Memory B cell (primary cell): Measurements from ENCODE around the gene ZBTB7C.

Source experiments
- ATAC-seq: fragments of 150-1000 bp; cut with Tn5 transposase; 2 replicates; pipeline ENCODE4 v1.10.0; 2021; ENCODE audit warnings: low read depth, mild to moderate bottlenecking, moderate library complexity
- DNase-seq, 2 donors: peaks; one replicate each; pipeline ENCODE4 v3.0.0; 2022; ENCODE audit warnings: low spot score in 2 of 2
- H3K27ac Mint-ChIP-seq: one replicate; pipeline ENCODE4 v1.8.0; 2022; ENCODE audit warnings: mild to moderate bottlenecking, moderate library complexity, mixed read lengths
- H3K27me3 Mint-ChIP-seq: one replicate; pipeline ENCODE4 v1.8.0; 2022; ENCODE audit warnings: mixed read lengths
- H3K36me3 Mint-ChIP-seq: one replicate; pipeline ENCODE4 v1.8.0; 2022; ENCODE audit warnings: mild to moderate bottlenecking, mixed read lengths
- H3K4me1 Mint-ChIP-seq: one replicate; pipeline ENCODE4 v1.8.0; 2022; ENCODE audit warnings: mixed read lengths
- H3K4me3 Mint-ChIP-seq: one replicate; pipeline ENCODE4 v1.8.0; 2022; ENCODE audit warnings: mild to moderate bottlenecking, moderate library complexity, mixed read lengths
- H3K9me3 Mint-ChIP-seq: one replicate; pipeline ENCODE4 v1.8.0; 2022; ENCODE audit warnings: mixed read lengths

Gene ZBTB7C

DNA sequence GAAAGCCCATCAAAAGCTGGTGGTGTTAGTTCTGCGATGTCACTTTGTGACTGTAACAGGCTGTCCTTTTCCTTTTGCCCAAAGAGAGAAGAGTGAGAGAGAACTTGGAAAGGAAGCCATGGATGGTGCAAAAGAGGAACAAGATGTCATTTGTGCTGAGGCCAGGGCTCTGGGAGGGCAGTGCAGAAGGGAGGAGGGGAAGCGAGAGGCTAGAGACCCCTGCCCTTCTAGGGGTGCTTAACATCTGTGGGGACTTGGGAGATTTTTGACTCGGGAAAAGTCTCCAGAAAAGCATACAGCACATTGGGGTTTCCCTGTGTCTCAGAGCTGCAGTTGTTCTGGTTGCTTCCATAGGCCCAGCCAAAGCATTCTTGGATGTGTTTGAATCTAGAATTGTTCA lies 49.6 kb downstream of the ZBTB7C start:
- no peaks in the 10 kb centered on the region for H3K4me1 Mint-ChIP-seq
- H3K9me3 Mint-ChIP-seq: no peaks in the 10 kb centered on the region
- no peak overlapping the region for H3K4me3 Mint-ChIP-seq
- H3K27me3 Mint-ChIP-seq: peaks cover 17% of the 10 kb centered on the region
- no peak for DNase-seq
- no peaks in the 10 kb centered on the region for H3K36me3 Mint-ChIP-seq
- ATAC-seq: no peak
- H3K27ac Mint-ChIP-seq: no peak overlapping the region

DNA sequence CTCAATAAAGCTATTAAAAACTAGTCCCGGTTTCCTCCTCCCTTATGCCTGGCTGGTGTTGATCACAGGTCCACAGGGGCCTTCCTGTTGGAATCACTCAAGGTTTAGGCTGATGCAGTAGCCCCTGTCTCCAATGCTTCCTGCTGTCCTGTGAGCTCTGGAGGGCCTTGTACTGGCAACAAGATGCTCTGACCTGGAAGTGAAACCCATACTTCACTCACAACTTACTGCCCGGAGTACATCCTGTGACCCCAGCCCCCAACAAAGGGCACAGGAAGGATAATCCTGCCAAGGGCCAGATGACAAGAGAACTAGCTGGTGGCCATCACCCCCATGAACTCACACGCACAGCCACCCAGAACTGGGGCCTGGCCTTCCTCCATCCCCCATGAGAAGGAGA lies 50.3 kb downstream of the ZBTB7C start:
- Mint-ChIP-seq H3K27ac (no peak overlapping the region), H3K4me1 (no peaks in the 10 kb centered on the region), H3K36me3 (no peaks in the 10 kb centered on the region), H3K27me3 (peaks cover 14% of the 10 kb centered on the region), H3K9me3 (no peaks in the 10 kb centered on the region), H3K4me3 (no peak overlapping the region)
- ATAC-seq: no peak
- DNase-seq: no peak

- Mint-ChIP-seq H3K36me3 (no peaks in the 10 kb centered on the region), H3K9me3 (no peaks in the 10 kb centered on the region), H3K27ac (no peak overlapping the region), H3K4me1 (no peaks in the 10 kb centered on the region), H3K27me3 (peaks cover 16% of the 10 kb centered on the region), H3K4me3 (no peak overlapping the region)
- DNase-seq (no peak), ATAC-seq (no peak)
These were observed 52.1 kb downstream of the ZBTB7C start for GRCh38 chr18:48356909-48357631.

- no peak for ATAC-seq
- Mint-ChIP-seq H3K36me3 (no peaks in the 10 kb centered on the region), H3K27me3 (peaks cover 16% of the 10 kb centered on the region), H3K4me3 (no peak overlapping the region), H3K27ac (no peak overlapping the region), H3K4me1 (no peaks in the 10 kb centered on the region), H3K9me3 (no peaks in the 10 kb centered on the region)
- DNase-seq: no peak
These were observed 52.9 kb downstream of the ZBTB7C start for GRCh38 chr18:48356151-48356745.

GRCh38 chr18:48355276-48356115 lies 53.7 kb downstream of the ZBTB7C start:
- Mint-ChIP-seq H3K4me3 (no peak overlapping the region), H3K4me1 (no peaks in the 10 kb centered on the region), H3K9me3 (no peaks in the 10 kb centered on the region), H3K27me3 (peaks cover 12% of the 10 kb centered on the region), H3K36me3 (no peaks in the 10 kb centered on the region), H3K27ac (no peak overlapping the region)
- ATAC-seq: no peak
- no peak for DNase-seq

- no peaks in the 10 kb centered on the region for H3K36me3 Mint-ChIP-seq
- no peak for DNase-seq
- no peak overlapping the region for H3K27ac Mint-ChIP-seq
- H3K27me3 Mint-ChIP-seq: peaks cover 8% of the 10 kb centered on the region
- H3K4me1 Mint-ChIP-seq: no peaks in the 10 kb centered on the region
- no peak for ATAC-seq
- no peaks in the 10 kb centered on the region for H3K9me3 Mint-ChIP-seq
- no peak overlapping the region for H3K4me3 Mint-ChIP-seq
These were observed 54.4 kb downstream of the ZBTB7C start for GRCh38 chr18:48354746-48355260.

DNA sequence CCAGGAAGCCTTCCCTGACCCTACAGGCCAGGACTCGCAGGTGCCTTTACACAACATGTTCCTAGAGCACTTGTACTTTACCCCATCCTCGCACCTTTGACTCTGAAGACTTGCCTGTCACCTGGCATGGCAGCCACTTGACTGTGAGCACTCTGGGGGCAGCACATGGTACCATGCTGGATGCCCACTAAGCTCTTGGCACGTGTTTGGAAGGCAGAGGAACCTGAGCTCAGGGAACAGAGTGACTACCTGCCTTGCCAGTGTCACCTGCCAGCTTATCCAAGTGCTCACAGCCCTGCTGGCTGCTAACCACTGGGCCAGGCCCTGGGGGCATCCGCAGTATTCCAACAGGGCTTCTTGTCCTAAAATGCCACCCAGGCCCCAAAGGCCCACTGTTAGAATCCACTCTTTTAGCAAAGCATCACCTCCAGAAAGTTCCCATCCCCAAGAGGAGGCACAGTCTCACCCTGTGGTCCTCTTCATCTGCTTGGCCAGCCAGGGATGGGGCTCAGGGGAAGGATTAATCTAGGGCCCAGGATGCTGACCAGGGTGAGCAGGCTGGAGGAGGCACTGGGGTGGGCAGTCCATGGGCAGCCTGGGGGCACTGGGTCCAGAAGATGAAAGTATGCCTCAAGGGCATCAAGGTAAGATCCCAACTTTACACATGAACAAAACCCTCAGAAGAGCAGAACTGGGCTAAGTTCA lies 57.0 kb downstream of the ZBTB7C start:
- DNase-seq (no peak), ATAC-seq (no peak)
- Mint-ChIP-seq H3K4me3 (no peak overlapping the region), H3K27ac (no peak overlapping the region), H3K9me3 (no peaks in the 10 kb centered on the region), H3K4me1 (no peaks in the 10 kb centered on the region), H3K36me3 (no peaks in the 10 kb centered on the region), H3K27me3 (peaks cover 8% of the 10 kb centered on the region)

DNA sequence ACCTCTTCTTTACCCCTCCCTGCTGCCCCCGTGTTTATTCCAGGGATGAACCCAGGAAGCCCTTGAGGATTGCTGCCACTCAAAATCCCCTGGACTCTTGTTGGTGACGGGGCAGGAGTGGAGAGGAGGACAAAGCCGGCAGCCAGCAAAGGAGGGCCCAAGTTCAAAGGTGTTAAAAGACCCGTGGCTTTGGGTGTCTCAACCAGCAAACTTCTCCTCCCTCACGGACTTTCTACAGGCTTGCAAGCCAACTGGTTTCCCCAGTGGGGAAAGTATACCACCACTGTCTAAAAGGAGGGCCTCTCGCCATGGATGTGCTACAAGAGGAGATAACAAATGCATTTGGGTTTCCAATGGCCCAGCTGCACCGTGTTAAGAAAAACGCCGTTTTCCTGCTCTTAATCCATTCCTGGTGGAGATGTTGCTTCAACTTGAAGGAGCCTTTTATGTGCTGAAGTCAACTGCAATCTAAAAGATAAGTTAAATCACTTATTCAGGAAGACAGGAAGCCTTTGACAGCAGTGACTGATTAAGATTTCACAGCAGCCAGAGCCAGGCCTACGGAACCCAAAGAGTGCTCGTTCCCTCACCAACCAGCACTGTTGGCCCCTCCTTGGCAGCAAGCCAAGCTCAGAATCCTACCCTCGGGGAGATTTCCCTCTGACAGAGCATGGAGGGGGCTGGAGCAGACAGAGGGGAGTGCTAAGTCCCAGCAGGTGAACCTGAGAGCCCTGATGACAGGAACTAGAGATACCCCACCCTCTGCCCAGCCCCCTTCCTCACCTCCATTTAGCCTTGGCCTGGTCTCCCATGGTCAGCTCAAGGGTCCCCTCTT lies 57.8 kb downstream of the ZBTB7C start:
- ATAC-seq (no peak), DNase-seq (no peak)
- Mint-ChIP-seq H3K27me3 (peaks cover 6% of the 10 kb centered on the region), H3K36me3 (no peaks in the 10 kb centered on the region), H3K27ac (no peak overlapping the region), H3K4me3 (no peak overlapping the region), H3K9me3 (no peaks in the 10 kb centered on the region), H3K4me1 (no peaks in the 10 kb centered on the region)

DNA sequence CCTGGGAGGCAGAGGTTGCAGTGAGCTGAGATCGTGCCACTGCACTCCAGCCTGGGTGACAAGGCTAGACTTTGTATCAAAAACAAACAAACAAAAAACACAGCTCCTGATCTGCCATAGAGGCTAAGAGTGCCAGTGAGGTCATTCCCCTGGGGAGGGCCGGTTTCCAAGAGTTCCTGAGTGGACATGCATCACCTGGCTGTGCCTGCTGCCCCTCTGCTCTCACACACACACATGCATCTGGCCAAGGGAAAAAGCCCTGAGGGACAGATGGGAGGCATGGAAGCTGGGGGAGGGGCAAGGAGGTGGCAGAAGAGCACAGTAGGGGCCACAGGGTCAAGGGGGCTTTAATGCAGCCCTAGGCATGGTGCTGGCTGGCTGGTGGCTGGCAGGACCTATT lies 60.4 kb downstream of the ZBTB7C start:
- H3K27me3 Mint-ChIP-seq: peaks cover 4% of the 10 kb centered on the region
- DNase-seq (no peak), ATAC-seq (no peak)
- no peaks in the 10 kb centered on the region for H3K9me3 Mint-ChIP-seq
- H3K27ac Mint-ChIP-seq: no peak overlapping the region
- no peaks in the 10 kb centered on the region for H3K36me3 Mint-ChIP-seq
- no peaks in the 10 kb centered on the region for H3K4me1 Mint-ChIP-seq
- H3K4me3 Mint-ChIP-seq: no peak overlapping the region

GRCh38 chr18:48347756-48348326 lies 61.3 kb downstream of the ZBTB7C start:
- Mint-ChIP-seq H3K4me3 (no peak overlapping the region), H3K9me3 (no peaks in the 10 kb centered on the region), H3K27ac (no peak overlapping the region), H3K27me3 (peaks cover 2% of the 10 kb centered on the region), H3K4me1 (no peaks in the 10 kb centered on the region), H3K36me3 (no peaks in the 10 kb centered on the region)
- DNase-seq (no peak), ATAC-seq (no peak)

DNA sequence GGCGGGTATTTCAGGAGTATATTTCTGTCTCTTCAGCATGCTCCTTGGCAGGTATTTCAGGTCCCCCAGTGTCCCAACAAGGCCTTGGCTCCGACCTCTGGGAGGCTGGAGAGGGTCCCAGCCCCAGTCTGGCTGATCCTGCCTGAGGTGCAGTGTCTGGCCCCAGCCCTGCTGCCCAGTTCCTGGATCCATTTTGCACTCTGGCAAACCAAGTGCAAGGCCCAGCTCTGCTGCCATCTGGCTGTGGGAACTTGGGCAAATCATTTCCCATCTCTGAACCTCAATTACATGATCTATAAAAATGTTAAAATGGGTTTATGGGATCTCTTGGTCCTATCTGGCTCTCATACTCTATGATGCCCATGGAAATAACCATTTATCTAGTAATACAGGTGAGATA lies 63.6 kb downstream of the ZBTB7C start:
- H3K4me3 Mint-ChIP-seq: no peak overlapping the region
- no peaks in the 10 kb centered on the region for H3K4me1 Mint-ChIP-seq
- peaks cover 2% of the 10 kb centered on the region for H3K27me3 Mint-ChIP-seq
- no peaks in the 10 kb centered on the region for H3K36me3 Mint-ChIP-seq
- H3K9me3 Mint-ChIP-seq: no peaks in the 10 kb centered on the region
- no peak overlapping the region for H3K27ac Mint-ChIP-seq
- DNase-seq: no peak
- no peak for ATAC-seq

- H3K27me3 Mint-ChIP-seq: no peaks in the 10 kb centered on the region
- H3K9me3 Mint-ChIP-seq: no peaks in the 10 kb centered on the region
- ATAC-seq (no peak), DNase-seq (no peak)
- H3K4me1 Mint-ChIP-seq: no peaks in the 10 kb centered on the region
- H3K4me3 Mint-ChIP-seq: no peak overlapping the region
- H3K27ac Mint-ChIP-seq: no peak overlapping the region
- no peaks in the 10 kb centered on the region for H3K36me3 Mint-ChIP-seq
These were observed 66.6 kb downstream of the ZBTB7C start for GRCh38 chr18:48342581-48342980.

DNA sequence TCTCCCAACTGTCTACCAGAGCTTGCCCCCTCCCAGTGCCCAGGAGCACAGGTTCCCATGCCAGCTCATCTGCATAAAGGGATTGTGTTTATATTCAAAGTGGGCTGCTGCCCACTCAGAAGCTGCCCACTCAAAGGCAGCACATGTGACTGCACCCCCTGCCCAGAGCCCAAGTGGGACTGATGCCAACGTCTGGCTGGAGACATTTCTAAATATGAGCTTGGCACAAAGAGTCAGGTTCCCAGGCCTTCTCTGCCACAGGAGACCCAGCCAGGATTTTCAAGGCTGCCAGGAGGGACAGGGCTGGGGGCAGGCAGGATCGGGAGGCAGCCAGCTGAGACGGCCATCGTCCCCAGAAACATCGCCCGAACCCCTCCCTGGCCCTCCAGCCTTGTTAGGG lies 67.1 kb downstream of the ZBTB7C start:
- DNase-seq (no peak), ATAC-seq (no peak)
- no peak overlapping the region for H3K4me3 Mint-ChIP-seq
- H3K27ac Mint-ChIP-seq: no peak overlapping the region
- H3K36me3 Mint-ChIP-seq: no peaks in the 10 kb centered on the region
- no peaks in the 10 kb centered on the region for H3K9me3 Mint-ChIP-seq
- no peaks in the 10 kb centered on the region for H3K27me3 Mint-ChIP-seq
- H3K4me1 Mint-ChIP-seq: no peaks in the 10 kb centered on the region
